ENCODE measurements around the gene FARP1.

FARP1 gene

GRCh38 chr13:98405690-98406344, 262.9 kb downstream of the FARP1 start:
- no peak for DNase-seq (ENCODE audit: low read depth)
- TF ChIP-seq CTCF (conservative IDR thresholded peaks at IDR 0.05; ENCODE audit: low read depth, low read length), result no peak
- no peak overlapping the region for H3K4me3 ChIP-seq (ENCODE audit: low read length)

GRCh38 chr13:98406427-98406826, 263.5 kb downstream of the FARP1 start:
- DNase-seq (ENCODE audit: low read depth), result no peak
- no peak overlapping the region for H3K4me3 ChIP-seq (ENCODE audit: low read length)
- no peak for TF ChIP-seq CTCF (conservative IDR thresholded peaks at IDR 0.05; ENCODE audit: low read depth, low read length)

- TF ChIP-seq CTCF (conservative IDR thresholded peaks at IDR 0.05; ENCODE audit: low read depth, low read length), result no peak
- no peak for DNase-seq (ENCODE audit: low read depth)
- H3K4me3 ChIP-seq (ENCODE audit: low read length), result no peak overlapping the region
Observed at GRCh38 chr13:98406971-98407370, 264.1 kb downstream of the FARP1 start.

GRCh38 chr13:98407575-98407974, 264.7 kb downstream of the FARP1 start:
- TF ChIP-seq CTCF (conservative IDR thresholded peaks at IDR 0.05; ENCODE audit: low read depth, low read length), result no peak
- no peak for DNase-seq (ENCODE audit: low read depth)
- no peak overlapping the region for H3K4me3 ChIP-seq (ENCODE audit: low read length)

- no peak for TF ChIP-seq CTCF (conservative IDR thresholded peaks at IDR 0.05; ENCODE audit: low read depth, low read length)
- no peak for DNase-seq (ENCODE audit: low read depth)
- no peak overlapping the region for H3K4me3 ChIP-seq (ENCODE audit: low read length)
Observed at GRCh38 chr13:98409281-98409680, 266.4 kb downstream of the FARP1 start.

GRCh38 chr13:98410612-98411011, 267.7 kb downstream of the FARP1 start:
- no peak for TF ChIP-seq CTCF (conservative IDR thresholded peaks at IDR 0.05; ENCODE audit: low read depth, low read length)
- DNase-seq (ENCODE audit: low read depth), result no peak
- H3K4me3 ChIP-seq (ENCODE audit: low read length), result no peak overlapping the region

GRCh38 chr13:98411013-98411412, 268.1 kb downstream of the FARP1 start:
- DNase-seq (ENCODE audit: low read depth), result no peak
- TF ChIP-seq CTCF (conservative IDR thresholded peaks at IDR 0.05; ENCODE audit: low read depth, low read length), result no peak
- no peak overlapping the region for H3K4me3 ChIP-seq (ENCODE audit: low read length)

Data from retinal pigment epithelial cell (primary cell).